ENCODE results near the gene PBX1. TPM values are rescaled to one million over a fixed set of nuclear protein-coding genes. Genes with fewer than 3 reads are reported as not detected.

The PBX1 gene
- total and polyA plus RNA-seq, 12 donors, result 13.3 to 91.8 (median 62.7) TPM

DNA sequence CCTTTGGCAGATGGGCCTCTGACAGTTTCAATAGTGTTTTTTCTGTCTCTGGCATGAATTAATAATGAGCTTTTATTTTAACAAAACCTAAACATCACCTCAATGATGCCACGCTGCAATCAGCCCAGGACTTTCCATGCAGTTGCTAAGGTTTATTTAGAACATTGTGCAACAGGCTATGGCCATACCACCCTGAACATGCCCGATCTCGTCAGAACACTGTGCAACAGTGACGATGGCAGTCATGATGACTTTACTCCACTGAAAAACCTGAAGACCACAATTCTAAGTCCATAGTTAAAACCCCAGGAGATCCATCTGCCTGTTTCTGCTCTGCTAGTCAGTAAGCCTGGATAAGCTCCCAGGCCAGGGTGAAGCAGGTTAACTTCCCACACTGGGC, 310.0 kb downstream of the PBX1 start:
- DNase-seq (no peak), ATAC-seq (no peak)
- intact Hi-C loops (cut with DNase I), result no loop called here
- Histone ChIP-seq H3K36me3 (no peaks in the 10 kb centered on the region), H3K4me3 (no peak overlapping the region), H3K27ac (no peak overlapping the region), H3K9me3 (no peaks in the 10 kb centered on the region), H3K4me1 (peaks cover 0 to 8% (median 0%) of the 10 kb centered on the region in 9 donors), H3K27me3 (no peaks in the 10 kb centered on the region)
- TF ChIP-seq CTCF (IDR thresholded peaks at IDR 0.05), result no peak
- 96 to 100% methylated on average over 4 of the region's 4 CpGs for WGBS, 2 donors

DNA sequence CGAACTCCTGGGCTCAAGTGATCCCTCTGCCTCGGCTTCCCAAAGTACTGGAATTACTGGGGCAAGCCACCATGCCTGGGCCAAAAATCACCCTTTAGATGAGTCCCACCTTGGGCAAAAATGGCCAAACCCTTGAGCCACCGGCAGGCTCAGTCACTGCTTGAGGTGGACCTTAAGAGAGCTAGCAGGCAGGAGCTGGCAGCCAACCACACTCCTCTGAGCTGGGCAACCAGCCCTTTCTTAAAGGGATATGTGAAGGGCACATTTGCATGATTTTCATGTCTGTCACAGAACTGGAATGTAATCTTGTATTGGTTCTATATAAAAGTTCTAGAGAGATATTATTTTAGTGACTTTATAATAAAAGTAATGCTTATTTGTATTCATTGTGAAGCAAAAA, 316.5 kb downstream of the PBX1 start:
- H3K27me3 ChIP-seq, result no peaks in the 10 kb centered on the region
- no peak for TF ChIP-seq CTCF (IDR thresholded peaks at IDR 0.05)
- DNase-seq (peak in 1 of 2 donors; percentile 32), ATAC-seq (peak in 2 of 8 donors; percentile 69 to 70)
- H3K36me3 ChIP-seq, result no peaks in the 10 kb centered on the region
- H3K4me3 ChIP-seq, result no peak overlapping the region
- no peak overlapping the region for H3K27ac ChIP-seq
- intact Hi-C loops (cut with DNase I), result no loop called here
- H3K9me3 ChIP-seq, result no peaks in the 10 kb centered on the region
- peaks cover 0 to 3% (median 0%) of the 10 kb centered on the region in 9 donors for H3K4me1 ChIP-seq
- 83% methylated on average over 3 of the region's 3 CpGs for WGBS, 2 donors

DNA sequence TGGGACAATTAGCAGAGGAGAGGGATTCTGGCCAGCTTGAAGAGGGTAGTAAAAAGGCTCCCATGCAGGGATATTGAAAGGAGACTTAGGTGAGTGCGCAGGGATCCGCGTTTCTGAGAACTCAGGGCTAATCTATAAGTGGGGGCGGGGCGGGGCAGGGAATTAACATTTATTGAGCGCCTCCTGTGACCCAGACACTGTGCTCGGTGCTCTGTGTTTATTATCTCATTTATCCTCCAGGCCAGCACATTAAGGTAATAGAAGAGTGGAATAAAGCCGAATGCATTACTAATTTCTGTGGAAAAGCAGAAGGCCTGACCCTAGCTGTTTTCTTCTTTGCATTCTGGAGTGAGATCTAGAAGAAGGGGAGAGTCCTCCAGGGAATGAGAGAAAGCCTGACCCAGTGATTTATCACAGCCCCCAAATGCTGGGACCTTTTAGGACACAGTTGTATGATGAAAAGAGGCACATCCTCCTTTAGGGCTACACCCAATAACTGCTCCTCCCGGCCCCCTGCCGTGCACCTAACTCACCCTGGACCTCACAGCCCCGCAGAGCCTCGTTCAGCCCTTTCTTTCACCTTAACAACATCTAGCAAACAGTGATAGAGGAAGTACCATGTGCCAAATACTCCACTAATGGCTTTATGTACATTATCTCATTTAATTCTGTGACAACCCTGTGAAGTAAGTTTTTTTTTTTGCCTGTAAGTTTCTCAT, 317.6 kb downstream of the PBX1 start:
- Histone ChIP-seq H3K4me3 (no peak overlapping the region), H3K27ac (no peak overlapping the region), H3K4me1 (peaks cover 0 to 5% (median 0%) of the 10 kb centered on the region in 9 donors), H3K27me3 (no peaks in the 10 kb centered on the region), H3K9me3 (no peaks in the 10 kb centered on the region), H3K36me3 (no peaks in the 10 kb centered on the region)
- intact Hi-C loops (cut with DNase I), result no loop called here
- no peak for TF ChIP-seq CTCF (IDR thresholded peaks at IDR 0.05)
- WGBS, 2 donors, result 85 to 91% methylated on average over 12 of the region's 12 CpGs
- DNase-seq (no peak), ATAC-seq (no peak)

DNA sequence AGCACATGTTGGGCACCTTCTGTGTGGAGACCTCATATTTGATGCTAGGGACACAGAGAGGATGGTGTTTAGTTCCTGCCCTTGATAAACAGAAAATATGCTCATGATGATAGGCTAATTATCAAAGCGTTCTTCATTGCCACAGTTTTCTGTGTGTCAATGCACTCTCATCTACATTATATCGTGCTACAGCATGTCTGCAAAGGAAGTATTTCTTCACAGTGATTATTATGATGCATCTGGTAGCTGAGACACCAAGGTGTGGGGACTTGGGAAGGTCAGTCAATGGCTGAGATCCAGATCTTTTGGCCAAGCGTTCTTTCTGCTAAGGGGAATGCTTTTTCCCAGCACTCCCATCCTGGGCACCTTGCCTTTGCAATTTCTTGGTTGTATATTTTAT, 321.2 kb downstream of the PBX1 start:
- Histone ChIP-seq H3K9me3 (no peaks in the 10 kb centered on the region), H3K36me3 (no peaks in the 10 kb centered on the region), H3K4me1 (peaks cover 0 to 5% (median 0%) of the 10 kb centered on the region in 9 donors), H3K27me3 (no peaks in the 10 kb centered on the region), H3K4me3 (no peak overlapping the region), H3K27ac (no peak overlapping the region)
- WGBS, 2 donors, result 69 to 74% methylated on average over 3 of the region's 3 CpGs
- intact Hi-C loops (cut with DNase I), result no loop called here
- no peak for TF ChIP-seq CTCF (IDR thresholded peaks at IDR 0.05)
- no peak for ATAC-seq
- DNase-seq, result no peak

Measured in heart right ventricle (tissue), 16 donors.